HEK293 (cell line): ENCODE results near the gene ARID3A.

Experiments
- CTCF ChIP-seq: fragments of 450-650 bp; formaldehyde crosslinking; IDR thresholded peaks from 2 replicates; pipeline ENCODE4 v1.5.1; 2016; ENCODE audit warnings: missing biosample characterization, missing genetic modification characterization
- PRDM1 ChIP-seq: fragments of 450-650 bp; formaldehyde crosslinking; IDR thresholded peaks from 2 replicates; pipeline ENCODE4; 2016; ENCODE audit warnings: missing biosample characterization, missing genetic modification characterization
- SETDB1 ChIP-seq: IDR thresholded peaks from one replicate; pipeline ENCODE4 v1.6.1; 2017; ENCODE audit warnings: mild to moderate bottlenecking, low read length, moderate library complexity, mixed read lengths; ENCODE audit not compliant: insufficient read length
- TCF7L2 ChIP-seq: IDR thresholded peaks from 2 replicates; pipeline ENCODE4 v1.6.1; 2011; ENCODE audit warnings: low read depth, mild to moderate bottlenecking, inconsistent platforms, low read length, moderate library complexity, borderline replicate concordance
- ZBTB11 ChIP-seq: fragments of 450-650 bp; formaldehyde crosslinking; conservative IDR thresholded peaks from 2 replicates; pipeline ENCODE4 v1.5.1; 2016; ENCODE audit warnings: low read depth, missing biosample characterization, missing genetic modification characterization
- ZBTB26 ChIP-seq: fragments of 450-650 bp; formaldehyde crosslinking; optimal IDR thresholded peaks from 2 replicates; pipeline ENCODE3; 2016; ENCODE audit warnings: missing biosample characterization, mild to moderate bottlenecking, missing genetic modification characterization
- ZNF398 ChIP-seq: fragments of 450-650 bp; formaldehyde crosslinking; IDR thresholded peaks from 2 replicates; pipeline ENCODE4 v1.5.1; 2017; ENCODE audit warnings: missing biosample characterization, missing genetic modification characterization
- ZNF558 ChIP-seq: fragments of 450-650 bp; formaldehyde crosslinking; IDR thresholded peaks from 2 replicates; pipeline ENCODE4 v1.5.1; 2016; ENCODE audit warnings: missing biosample characterization, missing genetic modification characterization
- ZSCAN30 ChIP-seq: fragments of 450-650 bp; IDR thresholded peaks from 2 replicates; pipeline ENCODE4 v1.5.1; 2018; ENCODE audit warnings: missing biosample characterization, mild to moderate bottlenecking, missing genetic modification characterization, moderate library complexity

- TF ChIP-seq CTCF: no peak
- no peak for TF ChIP-seq TCF7L2
- TF ChIP-seq ZSCAN30 (tag by site-specific recombination): no peak
- no peak for TF ChIP-seq ZNF558 (tag by site-specific recombination)
- no peak for TF ChIP-seq ZBTB11 (tag by site-specific recombination)
- TF ChIP-seq PRDM1: no peak
- no peak for TF ChIP-seq ZBTB26 (tag by site-specific recombination)
- no peak for TF ChIP-seq SETDB1
- TF ChIP-seq ZNF398: no peak
Observed at GRCh38 chr19:940591-941291, 14.9 kb downstream of the ARID3A start.
